Esophagus squamous epithelium (tissue), 4 donors: Measurements from ENCODE around the gene CTNNA2.

Experiments
- POLR2A ChIP-seq, 4 donors: fragments of 450-650 bp; IDR thresholded peaks; one replicate each; pipeline ENCODE4 v1.6.1; 2017; ENCODE audit warnings: antibody characterized with exemption in 4 of 4, mild to moderate bottlenecking in 4 of 4, moderate library complexity in 3 of 4
- TF ChIP-seq, protein P1 (sequence below), 6 experiments: fragments of 450-650 bp in 4 of 6; fragments of 200-600 bp in 2 of 6; sonication (generic) in 2 of 6; IDR thresholded peaks; one replicate each; pipeline ENCODE4 v1.5.1; 2016 to 2019; ENCODE audit warnings: antibody characterized with exemption in 6 of 6, mild to moderate bottlenecking in 4 of 6, moderate library complexity in 4 of 6

GRCh38 chr2:79857888-79858287 is 345.0 kb downstream of the CTNNA2 start:
- TF ChIP-seq, protein P1, sequence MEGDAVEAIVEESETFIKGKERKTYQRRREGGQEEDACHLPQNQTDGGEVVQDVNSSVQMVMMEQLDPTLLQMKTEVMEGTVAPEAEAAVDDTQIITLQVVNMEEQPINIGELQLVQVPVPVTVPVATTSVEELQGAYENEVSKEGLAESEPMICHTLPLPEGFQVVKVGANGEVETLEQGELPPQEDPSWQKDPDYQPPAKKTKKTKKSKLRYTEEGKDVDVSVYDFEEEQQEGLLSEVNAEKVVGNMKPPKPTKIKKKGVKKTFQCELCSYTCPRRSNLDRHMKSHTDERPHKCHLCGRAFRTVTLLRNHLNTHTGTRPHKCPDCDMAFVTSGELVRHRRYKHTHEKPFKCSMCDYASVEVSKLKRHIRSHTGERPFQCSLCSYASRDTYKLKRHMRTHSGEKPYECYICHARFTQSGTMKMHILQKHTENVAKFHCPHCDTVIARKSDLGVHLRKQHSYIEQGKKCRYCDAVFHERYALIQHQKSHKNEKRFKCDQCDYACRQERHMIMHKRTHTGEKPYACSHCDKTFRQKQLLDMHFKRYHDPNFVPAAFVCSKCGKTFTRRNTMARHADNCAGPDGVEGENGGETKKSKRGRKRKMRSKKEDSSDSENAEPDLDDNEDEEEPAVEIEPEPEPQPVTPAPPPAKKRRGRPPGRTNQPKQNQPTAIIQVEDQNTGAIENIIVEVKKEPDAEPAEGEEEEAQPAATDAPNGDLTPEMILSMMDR (IDR thresholded peaks at IDR 0.05), result no peak
- no peak for TF ChIP-seq POLR2A (IDR thresholded peaks at IDR 0.05)
